Measurements from ENCODE around the gene FAM110A. TPM values are rescaled to one million over a fixed set of nuclear protein-coding genes. Genes with fewer than 3 reads are reported as not detected.
"Not testable (repeated sequence)": the region's sequence is repeated elsewhere in the genome, so short reads cannot be mapped to it uniquely, and the experiment has no call there.

The FAM110A gene
- total RNA-seq (7.2 TPM), polyA plus RNA-seq (ENCODE audit: insufficient read depth in 1 of 8, insufficient read length in 8 of 8, low replicate concordance in 1 of 8) (10 to 100 TPM; 10.0 to 23.5 (median 16.2) TPM)
- long read RNA-seq, donor 1, partial matches to known transcripts: 10 of 11 reads
- long read RNA-seq, donor 1, other reads (novel, unspliced or antisense): 0 of 11 reads
- long read RNA-seq, donor 2: 0 reads
- long read RNA-seq, donor 3, partial matches to known transcripts: 0 of 5 reads
- long read RNA-seq, donor 3, other reads (novel, unspliced or antisense): 0 of 5 reads
- long read RNA-seq, donor 4, partial matches to known transcripts: 0 of 1 reads
- long read RNA-seq, donor 4, other reads (novel, unspliced or antisense): 0 of 1 reads
- long read RNA-seq, donor 5, transcript FAM110A-204 (2 exons, 1,809 nt): major isoform, 7 of 35 reads
- long read RNA-seq, donor 5, partial matches to known transcripts: 27 of 35 reads
- long read RNA-seq, donor 5, other reads (novel, unspliced or antisense): 0 of 35 reads
- long read RNA-seq, donor 6, partial matches to known transcripts: 30 of 33 reads
- long read RNA-seq, donor 6, other reads (novel, unspliced or antisense): 0 of 33 reads
- long read RNA-seq, donor 7, partial matches to known transcripts: 14 of 18 reads
- long read RNA-seq, donor 7, other reads (novel, unspliced or antisense): 0 of 18 reads
- long read RNA-seq, donor 8, partial matches to known transcripts: 11 of 14 reads
- long read RNA-seq, donor 8, other reads (novel, unspliced or antisense): 0 of 14 reads
- long read RNA-seq, donor 9, transcript FAM110A-204 (2 exons, 1,809 nt): major isoform, 7 of 20 reads
- long read RNA-seq, donor 9, partial matches to known transcripts: 12 of 20 reads
- long read RNA-seq, donor 9, other reads (novel, unspliced or antisense): 0 of 20 reads
- long read RNA-seq, donor 10, partial matches to known transcripts: 0 of 2 reads
- long read RNA-seq, donor 10, other reads (novel, unspliced or antisense): 0 of 2 reads
- long read RNA-seq, donor 11, transcript FAM110A-204 (2 exons, 1,809 nt): major isoform, 6 of 39 reads
- long read RNA-seq, donor 11, partial matches to known transcripts: 33 of 39 reads
- long read RNA-seq, donor 11, other reads (novel, unspliced or antisense): 0 of 39 reads

GRCh38 chr20:833450-834150, at the start of gene FAM110A:
Gene FAM110A, plus strand, starts transcription at chr20:833715. Its CDS starts 11,090 bp downstream, at chr20:844805.
- H3K4me1 ChIP-seq (ENCODE audit: control insufficient read depth, insufficient read depth, low read length): peaks cover 23% of the 10 kb centered on the region
- 1% methylated on average over 64 of the region's 64 CpGs for WGBS (ENCODE audit: insufficient coverage)
- DNase-seq: peak; percentile 98

GRCh38 chr20:787825-788224, 45.7 kb upstream of the FAM110A start:
- Histone ChIP-seq H3K9me3 (replicated peaks; ENCODE audit: control insufficient read depth, low read depth, low read length) (peaks cover 8% of the 10 kb centered on the region), H3K36me3 (ENCODE audit: control insufficient read depth, insufficient read depth, low read length) (no peaks in the 10 kb centered on the region), H3K4me1 (ENCODE audit: control insufficient read depth, insufficient read depth, low read length) (no peaks in the 10 kb centered on the region), H3K27ac (ENCODE audit: low read length) (no peak overlapping the region), H3K4me3 (ENCODE audit: low read length) (no peak overlapping the region), H3K27me3 (ENCODE audit: control insufficient read depth, insufficient read depth, low read length) (no peaks in the 10 kb centered on the region)
- 0% methylated on average over 1 of the region's 1 CpG for WGBS (ENCODE audit: insufficient coverage)
- DNase-seq: no peak

More at GRCh38 chr20:833450-834150, at the start of gene FAM110A:
- no peaks in the 10 kb centered on the region for H3K27me3 ChIP-seq (ENCODE audit: control insufficient read depth, insufficient read depth, low read length)
- no peaks in the 10 kb centered on the region for H3K36me3 ChIP-seq (ENCODE audit: control insufficient read depth, insufficient read depth, low read length)
- H3K27ac ChIP-seq (ENCODE audit: low read length): peak within 1 kb of the TSS; percentile 76
- H3K9me3 ChIP-seq (replicated peaks; ENCODE audit: control insufficient read depth, low read depth, low read length): no peaks in the 10 kb centered on the region
- peak within 1 kb of the TSS; percentile 83 for H3K4me3 ChIP-seq (ENCODE audit: low read length)

- no peaks in the 10 kb centered on the region for H3K4me1 ChIP-seq (ENCODE audit: control insufficient read depth, insufficient read depth, low read length)
- no peaks in the 10 kb centered on the region for H3K27me3 ChIP-seq (ENCODE audit: control insufficient read depth, insufficient read depth, low read length)
- H3K4me3 ChIP-seq (ENCODE audit: low read length): no peak overlapping the region
- H3K27ac ChIP-seq (ENCODE audit: low read length): no peak overlapping the region
- 60% methylated on average over 2 of the region's 2 CpGs for WGBS (ENCODE audit: insufficient coverage)
- no peaks in the 10 kb centered on the region for H3K36me3 ChIP-seq (ENCODE audit: control insufficient read depth, insufficient read depth, low read length)
- peaks cover 8% of the 10 kb centered on the region for H3K9me3 ChIP-seq (replicated peaks; ENCODE audit: control insufficient read depth, low read depth, low read length)
- no peak for DNase-seq
These were observed 42.5 kb upstream of the FAM110A start for GRCh38 chr20:791056-791455.

- H3K4me1 ChIP-seq (ENCODE audit: control insufficient read depth, insufficient read depth, low read length): no peaks in the 10 kb centered on the region
- peaks cover 8% of the 10 kb centered on the region for H3K9me3 ChIP-seq (replicated peaks; ENCODE audit: control insufficient read depth, low read depth, low read length)
- no peak overlapping the region for H3K27ac ChIP-seq (ENCODE audit: low read length)
- H3K4me3 ChIP-seq (ENCODE audit: low read length): no peak overlapping the region
- no peaks in the 10 kb centered on the region for H3K36me3 ChIP-seq (ENCODE audit: control insufficient read depth, insufficient read depth, low read length)
- no peaks in the 10 kb centered on the region for H3K27me3 ChIP-seq (ENCODE audit: control insufficient read depth, insufficient read depth, low read length)
- no peak for DNase-seq
- WGBS (ENCODE audit: insufficient coverage): 94% methylated on average over 9 of the region's 18 CpGs
These were observed 41.3 kb upstream of the FAM110A start for GRCh38 chr20:792248-792647.

GRCh38 chr20:796921-797320, 36.6 kb upstream of the FAM110A start:
- Histone ChIP-seq H3K4me1 (ENCODE audit: control insufficient read depth, insufficient read depth, low read length) (no peaks in the 10 kb centered on the region), H3K27ac (ENCODE audit: low read length) (no peak overlapping the region), H3K36me3 (ENCODE audit: control insufficient read depth, insufficient read depth, low read length) (no peaks in the 10 kb centered on the region), H3K4me3 (ENCODE audit: low read length) (no peak overlapping the region), H3K27me3 (ENCODE audit: control insufficient read depth, insufficient read depth, low read length) (no peaks in the 10 kb centered on the region), H3K9me3 (replicated peaks; ENCODE audit: control insufficient read depth, low read depth, low read length) (peaks cover 3% of the 10 kb centered on the region)
- WGBS (ENCODE audit: insufficient coverage): no CpG with 5 or more reads among the region's 3 CpGs
- DNase-seq: no peak

- H3K4me3 ChIP-seq (ENCODE audit: low read length); H3K36me3 ChIP-seq (ENCODE audit: control insufficient read depth, insufficient read depth, low read length); H3K9me3 ChIP-seq (replicated peaks; ENCODE audit: control insufficient read depth, low read depth, low read length); DNase-seq; H3K27ac ChIP-seq (ENCODE audit: low read length); H3K27me3 ChIP-seq (ENCODE audit: control insufficient read depth, insufficient read depth, low read length); H3K4me1 ChIP-seq (ENCODE audit: control insufficient read depth, insufficient read depth, low read length): not testable (repeated sequence)
- 90% methylated on average over 2 of the region's 5 CpGs for WGBS (ENCODE audit: insufficient coverage)
These were observed 34.8 kb upstream of the FAM110A start for GRCh38 chr20:798746-799145.

GRCh38 chr20:800026-800425, 33.5 kb upstream of the FAM110A start:
- not testable (repeated sequence) for H3K27ac ChIP-seq (ENCODE audit: low read length); DNase-seq; H3K27me3 ChIP-seq (ENCODE audit: control insufficient read depth, insufficient read depth, low read length); H3K4me3 ChIP-seq (ENCODE audit: low read length); H3K9me3 ChIP-seq (replicated peaks; ENCODE audit: control insufficient read depth, low read depth, low read length); H3K36me3 ChIP-seq (ENCODE audit: control insufficient read depth, insufficient read depth, low read length); H3K4me1 ChIP-seq (ENCODE audit: control insufficient read depth, insufficient read depth, low read length)
- WGBS (ENCODE audit: insufficient coverage): no CpG with 5 or more reads among the region's 7 CpGs

GRCh38 chr20:801678-802077, 31.8 kb upstream of the FAM110A start:
- no peak for DNase-seq
- Histone ChIP-seq H3K9me3 (replicated peaks; ENCODE audit: control insufficient read depth, low read depth, low read length) (no peaks in the 10 kb centered on the region), H3K27ac (ENCODE audit: low read length) (no peak overlapping the region), H3K27me3 (ENCODE audit: control insufficient read depth, insufficient read depth, low read length) (no peaks in the 10 kb centered on the region), H3K4me1 (ENCODE audit: control insufficient read depth, insufficient read depth, low read length) (no peaks in the 10 kb centered on the region), H3K4me3 (ENCODE audit: low read length) (no peak overlapping the region), H3K36me3 (ENCODE audit: control insufficient read depth, insufficient read depth, low read length) (no peaks in the 10 kb centered on the region)
- no CpG with 5 or more reads among the region's 3 CpGs for WGBS (ENCODE audit: insufficient coverage)

- DNase-seq: no peak
- H3K4me3 ChIP-seq (ENCODE audit: low read length): no peak overlapping the region
- no CpG with 5 or more reads among the region's 1 CpG for WGBS (ENCODE audit: insufficient coverage)
- no peaks in the 10 kb centered on the region for H3K27me3 ChIP-seq (ENCODE audit: control insufficient read depth, insufficient read depth, low read length)
- H3K4me1 ChIP-seq (ENCODE audit: control insufficient read depth, insufficient read depth, low read length): no peaks in the 10 kb centered on the region
- H3K9me3 ChIP-seq (replicated peaks; ENCODE audit: control insufficient read depth, low read depth, low read length): no peaks in the 10 kb centered on the region
- no peaks in the 10 kb centered on the region for H3K36me3 ChIP-seq (ENCODE audit: control insufficient read depth, insufficient read depth, low read length)
- no peak overlapping the region for H3K27ac ChIP-seq (ENCODE audit: low read length)
These were observed 27.8 kb upstream of the FAM110A start for GRCh38 chr20:805713-806112.

All from muscle of leg (tissue), 16 donors.